Measurements from ENCODE around the gene IPO4.

DNA sequence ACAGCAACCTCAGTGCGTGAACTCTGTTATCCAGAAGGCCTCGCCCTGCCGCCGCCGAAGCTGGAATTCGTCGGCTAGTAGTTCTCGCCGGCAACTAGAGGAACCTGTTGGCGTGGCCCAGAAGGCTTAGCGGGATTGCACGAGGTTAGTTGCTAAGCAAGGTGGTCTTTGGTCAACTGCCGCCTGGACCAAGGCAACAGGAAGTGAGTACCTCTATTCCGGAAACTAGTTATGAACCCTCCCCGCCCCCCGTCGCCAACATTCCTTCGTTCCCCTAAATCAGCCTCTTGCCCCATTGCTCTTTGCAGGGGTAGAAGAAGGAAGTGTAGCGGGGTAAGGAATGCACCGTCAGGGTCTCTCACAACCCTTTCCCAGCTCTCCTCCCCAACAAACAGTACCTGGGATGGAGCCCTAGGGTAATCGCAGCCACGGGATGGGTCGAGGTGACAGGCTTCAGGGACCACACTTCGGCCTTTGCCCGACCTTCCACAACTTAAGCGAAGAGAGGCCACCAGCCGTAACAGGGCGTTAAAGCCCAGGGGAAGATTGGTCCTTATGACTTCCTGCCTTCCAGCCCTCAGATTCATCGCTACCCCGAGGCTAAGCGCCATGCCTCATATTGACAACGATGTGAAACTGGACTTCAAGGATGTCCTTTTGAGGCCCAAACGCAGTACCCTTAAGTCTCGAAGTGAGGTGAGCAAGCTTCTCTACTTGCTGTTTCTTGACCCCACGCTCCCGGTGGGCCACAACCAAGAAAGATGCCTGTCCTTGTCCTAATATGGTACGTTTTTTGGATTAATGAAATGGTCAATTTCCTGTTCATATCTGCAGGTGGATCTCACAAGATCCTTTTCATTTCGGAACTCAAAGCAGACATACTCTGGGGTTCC lies 44.3 kb upstream of the IPO4 start, which contains the start of gene GMPR2:
- 0 out of 2 replicates have a peak, but pooled peaks have one; percentile 1 for TF ChIP-seq POLR2A (IDR thresholded peaks at IDR 0.05; ENCODE audit: low read depth, low read length)
- TF ChIP-seq MAZ (IDR thresholded peaks at IDR 0.05; ENCODE audit: borderline replicate concordance, low read depth, low read length): no peak
- no peak for TF ChIP-seq CTCF (conservative IDR thresholded peaks at IDR 0.05; ENCODE audit: low read depth, low read length)
